Tibial artery (tissue), 4 donors: Measurements from ENCODE around the gene PDIA5.

Experiments used
- DNase-seq, 2 donors: peaks; one replicate each; pipeline ENCODE4 v3.0.0-alpha.2; 2019
- H3K27ac ChIP-seq, 2 donors: fragments of 200-600 bp; sonication (generic) in 1 of 2; 1 replicate in 1 of 2; 2 replicates in 1 of 2; pipeline ENCODE4 v1.5.1; 2018 to 2019; ENCODE audit warnings: mild to moderate bottlenecking in 1 of 2
- H3K27me3 ChIP-seq, 2 donors: fragments of 200-600 bp; sonication (generic) in 1 of 2; one replicate each; pipeline versions ENCODE4 v1.5.1 to v1.6.0; 2016 to 2019
- H3K36me3 ChIP-seq, 3 donors: fragments of 200-600 bp; sonication (generic) in 2 of 3; one replicate each; pipeline ENCODE4 v1.5.1; 2016 to 2019; ENCODE audit warnings: mild to moderate bottlenecking in 2 of 3
- H3K4me1 ChIP-seq, 4 donors: fragments of 200-600 bp; sonication (generic) in 2 of 4; 1 replicate in 3 of 4; 2 replicates in 1 of 4; pipeline ENCODE4 v1.5.1; 2016 to 2019
- H3K4me3 ChIP-seq, 2 donors: fragments of 200-600 bp; sonication (generic) in 1 of 2; 1 replicate in 1 of 2; 2 replicates in 1 of 2; pipeline ENCODE4 v1.5.1; 2018 to 2019; ENCODE audit warnings: mild to moderate bottlenecking in 2 of 2
- H3K9me3 ChIP-seq, 3 donors: fragments of 200-600 bp; sonication (generic) in 1 of 3; one replicate each; pipeline ENCODE4 v1.5.1; 2016 to 2019
- CTCF ChIP-seq, 2 experiments: fragments of 200-600 bp in 1 of 2; fragments of 450-650 bp in 1 of 2; IDR thresholded peaks; one replicate each; pipeline ENCODE4 v1.5.1; 2017 to 2019; ENCODE audit warnings: antibody characterized with exemption in 2 of 2, mild to moderate bottlenecking in 1 of 2, moderate library complexity in 1 of 2
- intact Hi-C: fragments of 100-400 bp; cut with DNase I; formaldehyde crosslinking; loops from one replicate; pipeline ENCODE4 v1.15.0; 2023; ENCODE audit warnings: low total_unique reads

PDIA5 gene

GRCh38 chr3:123201557-123202427 lies 135.0 kb downstream of the PDIA5 start, which contains the start of gene SEC22A:
SEC22A (plus strand) TSS chr3:123201943; CDS start chr3:123209218, 7,275 bp downstream.
- Histone ChIP-seq H3K27ac (peak within 1 kb of the TSS; percentile 89), H3K4me3 (peak within 1 kb of the TSS; percentile 78 to 87), H3K27me3 (no peaks in the 10 kb centered on the region), H3K9me3 (no peaks in the 10 kb centered on the region), H3K36me3 (no peaks in the 10 kb centered on the region), H3K4me1 (peaks cover 0 to 12% (median 6%) of the 10 kb centered on the region in 4 donors)
- peak; percentile 86 to 94 for DNase-seq
- intact Hi-C loops = no loop called here
- no peak for TF ChIP-seq CTCF (IDR thresholded peaks at IDR 0.05)

- Histone ChIP-seq H3K27ac (peak overlapping the region; percentile 89), H3K9me3 (no peaks in the 10 kb centered on the region)
- intact Hi-C loops = no loop called here
These were observed 135.6 kb downstream of the PDIA5 start for GRCh38 chr3:123202451-123202850.

More at GRCh38 chr3:123202451-123202850, 135.6 kb downstream of the PDIA5 start:
- Histone ChIP-seq H3K4me3 (peak overlapping the region; percentile 78 to 87), H3K4me1 (peaks cover 0 to 12% (median 6%) of the 10 kb centered on the region in 4 donors), H3K27me3 (no peaks in the 10 kb centered on the region), H3K36me3 (no peaks in the 10 kb centered on the region)
- no peak for DNase-seq
- no peak for TF ChIP-seq CTCF (IDR thresholded peaks at IDR 0.05)
